GM23338 (cell line): Measurements from ENCODE around the gene KARS1. TPM values are rescaled to one million over a fixed set of nuclear protein-coding genes. Genes with fewer than 3 reads are reported as not detected.

Source experiments
- ATAC-seq: fragments of 200-7000 bp; cut with Tn5 transposase; 3 replicates; pipeline ENCODE4 v1.9.1; 2020
- DNase-seq: peaks from one replicate; pipeline ENCODE4 v3.0.0-alpha.2; 2015; ENCODE audit warnings: low spot score
- H2AFZ ChIP-seq: fragments of 200-600 bp; sonication (generic); 2 replicates; pipeline ENCODE4 v1.8.0; 2016; ENCODE audit warnings: antibody characterized with exemption, mild to moderate bottlenecking, moderate library complexity
- H3F3A ChIP-seq: fragments of 200-600 bp; sonication (generic); replicated peaks from 2 replicates; pipeline ENCODE4 v1.8.0; 2017; ENCODE audit warnings: antibody characterized with exemption, mixed run types, low read depth
- H3K27ac ChIP-seq: fragments of 200-600 bp; sonication (generic); 2 replicates; pipeline ENCODE4 v1.6.1; 2016; ENCODE audit warnings: low read depth
- H3K27me3 ChIP-seq: fragments of 200-600 bp; sonication (generic); 2 replicates; pipeline ENCODE4 v1.8.0; 2016; ENCODE audit warnings: mild to moderate bottlenecking, mixed run types, moderate library complexity; ENCODE audit not compliant: insufficient read depth
- H3K36me3 ChIP-seq: fragments of 200-600 bp; sonication (generic); 2 replicates; pipeline ENCODE4 v1.8.0; 2016; ENCODE audit warnings: mild to moderate bottlenecking; ENCODE audit not compliant: insufficient read depth
- H3K4me1 ChIP-seq: fragments of 200-600 bp; sonication (generic); 2 replicates; pipeline ENCODE4 v1.8.0; 2016; ENCODE audit warnings: mild to moderate bottlenecking, moderate library complexity; ENCODE audit not compliant: insufficient read depth
- H3K4me2 ChIP-seq: fragments of 200-600 bp; sonication (generic); 2 replicates; pipeline ENCODE4 v1.7.1; 2017; ENCODE audit warnings: mixed run types
- H3K4me3 ChIP-seq: fragments of 200-600 bp; sonication (generic); 2 replicates; pipeline ENCODE4 v1.6.1; 2016; ENCODE audit warnings: mixed run types
- H3K79me2 ChIP-seq: fragments of 200-600 bp; sonication (generic); replicated peaks from 2 replicates; pipeline ENCODE4 v1.8.0; 2017; ENCODE audit warnings: mild to moderate bottlenecking; ENCODE audit not compliant: insufficient read depth
- H3K9me2 ChIP-seq: fragments of 200-600 bp; sonication (generic); 2 replicates; pipeline ENCODE4 v1.8.0; 2017; ENCODE audit not compliant: insufficient read depth
- H4K20me1 ChIP-seq: fragments of 200-600 bp; sonication (generic); replicated peaks from 2 replicates; pipeline ENCODE4 v1.8.0; 2017; ENCODE audit warnings: mild to moderate bottlenecking; ENCODE audit not compliant: insufficient read depth
- H3K27ac Mint-ChIP-seq: 2 replicates; pipeline ENCODE4 v1.8.0; 2020; ENCODE audit warnings: inconsistent platforms, mild to moderate bottlenecking, moderate library complexity, mixed read lengths
- H3K27me3 Mint-ChIP-seq: 3 replicates; pipeline ENCODE4 v1.8.0; 2022; ENCODE audit warnings: low read depth, mild to moderate bottlenecking, moderate library complexity, mixed read lengths, inconsistent platforms; ENCODE audit not compliant: insufficient read depth, poor library complexity
- H3K36me3 Mint-ChIP-seq: 3 replicates; pipeline ENCODE4 v1.8.0; 2021; ENCODE audit warnings: low read depth, mild to moderate bottlenecking, inconsistent platforms, moderate library complexity, mixed read lengths
- H3K4me1 Mint-ChIP-seq: 3 replicates; pipeline ENCODE4 v1.8.0; 2020; ENCODE audit warnings: mild to moderate bottlenecking, inconsistent platforms, mixed read lengths
- H3K4me3 Mint-ChIP-seq: 3 replicates; pipeline ENCODE4 v1.8.0; 2021; ENCODE audit warnings: moderate library complexity, mild to moderate bottlenecking, inconsistent platforms, mixed read lengths
- H3K9me3 Mint-ChIP-seq: 3 replicates; pipeline ENCODE4 v1.8.0; 2020; ENCODE audit warnings: moderate library complexity, mild to moderate bottlenecking, inconsistent platforms, mixed read lengths
- CTCF ChIP-seq, 2 experiments: fragments of 200-600 bp in 1 of 2; sonication (generic) in 1 of 2; conservative IDR thresholded peaks; 2 replicates each; pipeline versions ENCODE4 v1.5.1 to v1.6.1; 2016 to 2017; ENCODE audit warnings: antibody characterized with exemption in 2 of 2, low read depth in 2 of 2, mild to moderate bottlenecking in 2 of 2, moderate library complexity in 1 of 2
- EZH2 ChIP-seq: fragments of 200-600 bp; sonication (generic); IDR thresholded peaks from one replicate; pipeline ENCODE4 v1.8.0; 2017; ENCODE audit warnings: antibody characterized with exemption, mild to moderate bottlenecking, low read depth; ENCODE audit not compliant: unreplicated experiment
- EZH2phosphoT487 ChIP-seq: fragments of 200-600 bp; sonication (generic); IDR thresholded peaks from one replicate; pipeline ENCODE4 v1.8.1; 2018; ENCODE audit warnings: antibody characterized with exemption; ENCODE audit not compliant: unreplicated experiment
- JUNB ChIP-seq: IDR thresholded peaks from one replicate; pipeline ENCODE4 v1.6.1; 2016; ENCODE audit warnings: antibody characterized with exemption; ENCODE audit not compliant: unreplicated experiment
- NANOG ChIP-seq: IDR thresholded peaks from 2 replicates; pipeline ENCODE4 v1.6.1; 2016; ENCODE audit warnings: antibody characterized with exemption, borderline replicate concordance
- REST ChIP-seq: IDR thresholded peaks from one replicate; pipeline ENCODE4 v1.6.1; 2018; ENCODE audit warnings: antibody characterized with exemption; ENCODE audit not compliant: unreplicated experiment
- STAT1 ChIP-seq: IDR thresholded peaks from one replicate; pipeline ENCODE4 v1.6.1; 2016; ENCODE audit warnings: antibody characterized with exemption; ENCODE audit not compliant: unreplicated experiment
- ZNF331 ChIP-seq: fragments of 250-450 bp; sonication (Bioruptor Pico); IDR thresholded peaks from 2 replicates; pipeline ENCODE4 v1.5.0; 2020; ENCODE audit warnings: low read depth, mild to moderate bottlenecking, moderate library complexity
- ZNF462 ChIP-seq: fragments of 250-450 bp; sonication (Bioruptor Pico); IDR thresholded peaks from 2 replicates; pipeline ENCODE4 v1.5.0; 2020; ENCODE audit warnings: mild to moderate bottlenecking, moderate library complexity
- polyA plus RNA-seq: library from polyadenylated mRNA; unstranded; fragments of >200 nt; fragmentation: Nextera tagmentation; extraction: Ambion mirVana; gene quantifications from 2 replicates; pipeline ENCODE4 v1.2.1, GENCODE V29; 2016
- total RNA-seq: library from RNA; depleted of rRNA; stranded (reverse); fragments of >200 nt; shearing (Covaris generic); gene quantifications from 2 replicates; pipeline ENCODE4 v1.2.3, GENCODE V29; 2014

KARS1 gene
- total and polyA plus RNA-seq, 2 experiments from 2014 or later = 220 to 229 TPM

DNA sequence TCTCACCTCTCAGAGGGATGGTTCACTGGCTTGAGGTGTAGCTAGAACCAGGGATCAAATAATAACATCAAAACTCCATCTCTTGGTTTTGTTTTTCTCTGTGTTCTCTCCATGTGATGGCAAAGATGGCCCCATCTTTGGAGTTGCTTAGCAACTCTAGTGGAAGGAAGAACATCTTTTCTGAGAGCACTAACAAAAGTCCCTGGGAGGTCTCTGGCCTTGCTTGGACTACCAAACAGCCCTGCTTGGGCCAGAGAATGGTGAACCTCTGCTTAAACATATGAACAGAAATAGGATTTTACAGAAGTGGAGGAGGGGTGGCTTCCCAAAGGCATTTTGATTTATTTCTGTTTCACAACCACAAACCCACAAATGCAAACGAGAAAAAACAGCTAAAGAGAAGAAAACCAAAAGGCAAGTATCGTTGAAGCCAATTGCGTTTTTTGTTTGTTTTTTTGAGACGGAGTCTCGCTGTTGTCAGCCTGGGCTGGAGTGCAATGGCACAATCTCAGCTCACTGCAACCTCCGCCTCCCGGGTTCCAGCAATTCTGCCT lies 68.1 kb downstream of the KARS1 start:
- Mint-ChIP-seq H3K27me3 (no peaks in the 10 kb centered on the region), H3K9me3 (no peaks in the 10 kb centered on the region), H3K4me1 (peaks cover 16% of the 10 kb centered on the region), H3K27ac (no peak overlapping the region), H3K4me3 (no peak overlapping the region), H3K36me3 (peaks cover 40% of the 10 kb centered on the region)
- H3K4me3 ChIP-seq = no peak overlapping the region
- H2AFZ ChIP-seq = no peak overlapping the region
- H3K9me2 ChIP-seq = no peaks in the 10 kb centered on the region
- peaks cover 22% of the 10 kb centered on the region for H3K36me3 ChIP-seq
- no peak overlapping the region for H3K4me2 ChIP-seq
- H4K20me1 ChIP-seq = peaks cover 17% of the 10 kb centered on the region
- no peaks in the 10 kb centered on the region for H3K27me3 ChIP-seq
- H3F3A ChIP-seq = 0 out of 2 replicates have a peak, but pooled peaks cover 8% of the 10 kb centered on the region
- H3K79me2 ChIP-seq = no peaks in the 10 kb centered on the region; the same call in 1 of the 2 replicates
- TF ChIP-seq JUNB (no peak), REST (no peak), CTCF (conservative IDR thresholded peaks at IDR 0.05; ENCODE audit: low read depth in 2 of 2) (no peak), STAT1 (no peak), NANOG (no peak), ZNF462 (CRISPR knock-in tag) (no peak), ZNF331 (no peak), EZH2phosphoT487 (no peak), EZH2 (no peak)
- no peak overlapping the region; the same call in 1 of the 2 replicates for H3K27ac ChIP-seq
- no peak for ATAC-seq
- DNase-seq = no peak
- peaks cover 18% of the 10 kb centered on the region for H3K4me1 ChIP-seq
